GM23338 (cell line): ENCODE results near the gene ERP27.

Source experiments
- CREB1 ChIP-seq: fragments of 250-450 bp; sonication (Bioruptor Pico); IDR thresholded peaks from 2 replicates; pipeline ENCODE4 v1.5.0; 2020; ENCODE audit warnings: low read depth, mild to moderate bottlenecking, moderate library complexity
- CTCF ChIP-seq, 2 experiments: fragments of 200-600 bp in 1 of 2; sonication (generic) in 1 of 2; conservative IDR thresholded peaks; 2 replicates each; pipeline versions ENCODE4 v1.5.1 to v1.6.1; 2016 to 2017; ENCODE audit warnings: antibody characterized with exemption in 2 of 2, low read depth in 2 of 2, mild to moderate bottlenecking in 2 of 2, moderate library complexity in 1 of 2
- ETS1 ChIP-seq: IDR thresholded peaks from 2 replicates; pipeline ENCODE4 v1.6.1; 2016; ENCODE audit warnings: antibody characterized with exemption
- EZH2 ChIP-seq: fragments of 200-600 bp; sonication (generic); IDR thresholded peaks from one replicate; pipeline ENCODE4 v1.8.0; 2017; ENCODE audit warnings: antibody characterized with exemption, mild to moderate bottlenecking, low read depth; ENCODE audit not compliant: unreplicated experiment
- EZH2phosphoT487 ChIP-seq: fragments of 200-600 bp; sonication (generic); IDR thresholded peaks from one replicate; pipeline ENCODE4 v1.8.1; 2018; ENCODE audit warnings: antibody characterized with exemption; ENCODE audit not compliant: unreplicated experiment
- JUNB ChIP-seq: IDR thresholded peaks from one replicate; pipeline ENCODE4 v1.6.1; 2016; ENCODE audit warnings: antibody characterized with exemption; ENCODE audit not compliant: unreplicated experiment
- NANOG ChIP-seq: IDR thresholded peaks from 2 replicates; pipeline ENCODE4 v1.6.1; 2016; ENCODE audit warnings: antibody characterized with exemption, borderline replicate concordance
- POLR2AphosphoS5 ChIP-seq: IDR thresholded peaks from 2 replicates; pipeline ENCODE4 v1.6.1; 2016; ENCODE audit warnings: antibody characterized with exemption, low read depth
- REST ChIP-seq: IDR thresholded peaks from one replicate; pipeline ENCODE4 v1.6.1; 2018; ENCODE audit warnings: antibody characterized with exemption; ENCODE audit not compliant: unreplicated experiment
- STAT1 ChIP-seq: IDR thresholded peaks from one replicate; pipeline ENCODE4 v1.6.1; 2016; ENCODE audit warnings: antibody characterized with exemption; ENCODE audit not compliant: unreplicated experiment
- ZNF114 ChIP-seq: fragments of 250-450 bp; sonication (Bioruptor Pico); IDR thresholded peaks from 2 replicates; pipeline ENCODE4 v1.5.0; 2020; ENCODE audit warnings: mild to moderate bottlenecking, moderate library complexity
- ZNF462 ChIP-seq: fragments of 250-450 bp; sonication (Bioruptor Pico); IDR thresholded peaks from 2 replicates; pipeline ENCODE4 v1.5.0; 2020; ENCODE audit warnings: mild to moderate bottlenecking, moderate library complexity

GRCh38 chr12:14975457-14975856 is 37.1 kb upstream of the ERP27 start:
- TF ChIP-seq REST (no peak), CTCF (conservative IDR thresholded peaks at IDR 0.05; ENCODE audit: low read depth in 2 of 2) (no peak), EZH2 (no peak), POLR2AphosphoS5 (no peak), ZNF114 (CRISPR knock-in tag) (no peak), ETS1 (no peak), EZH2phosphoT487 (no peak), STAT1 (no peak), ZNF462 (CRISPR knock-in tag) (no peak), CREB1 (CRISPR knock-in tag) (no peak), JUNB (no peak), NANOG (no peak)
